DND-41 (cell line): ENCODE measurements around the gene APPBP2.
"Not testable (repeated sequence)": the region's sequence is repeated elsewhere in the genome, so short reads cannot be mapped to it uniquely, and the experiment has no call there.

Experiments used
- ATAC-seq: fragments of 200-7000 bp; cut with Tn5 transposase; 3 replicates; pipeline ENCODE4 v1.9.1; 2021; ENCODE audit warnings: low read depth; ENCODE audit not compliant: insufficient read depth
- DNase-seq: peaks from one replicate; pipeline ENCODE4 v3.0.0-alpha.2; 2020
- H2AFZ ChIP-seq: 2 replicates; pipeline ENCODE4 v1.6.0; 2012; ENCODE audit warnings: low read depth, low read length
- H3K27ac ChIP-seq: 2 replicates; pipeline ENCODE4 v1.5.1; 2012; ENCODE audit warnings: low read length, inconsistent platforms
- H3K27me3 ChIP-seq: fragments of 200-600 bp; sonication (generic); 2 replicates; pipeline ENCODE4 v1.6.0; 2012; ENCODE audit warnings: low read length, mild to moderate bottlenecking, inconsistent platforms; ENCODE audit not compliant: insufficient read depth, poor library complexity
- H3K36me3 ChIP-seq: 2 replicates; pipeline ENCODE4 v1.5.1; 2012; ENCODE audit warnings: low read length, inconsistent platforms; ENCODE audit not compliant: insufficient read depth
- H3K4me1 ChIP-seq: 2 replicates; pipeline ENCODE4 v1.5.1; 2012; ENCODE audit warnings: mild to moderate bottlenecking, low read length; ENCODE audit not compliant: insufficient read depth
- H3K4me2 ChIP-seq: 2 replicates; pipeline ENCODE4 v1.6.0; 2012; ENCODE audit warnings: mild to moderate bottlenecking, moderate library complexity, low read length, inconsistent platforms; ENCODE audit not compliant: insufficient read depth
- H3K4me3 ChIP-seq, 2 experiments: fragments of 200-600 bp in 1 of 2; shearing (Covaris generic) in 1 of 2; 2 replicates each; pipeline ENCODE4 v1.5.1; 2012 to 2016; ENCODE audit warnings: inconsistent platforms in 2 of 2, low read length in 2 of 2, mild to moderate bottlenecking in 2 of 2, low read depth in 1 of 2, moderate library complexity in 1 of 2
- H3K79me2 ChIP-seq: 2 replicates; pipeline ENCODE4 v1.6.0; 2012; ENCODE audit warnings: low read length, inconsistent platforms; ENCODE audit not compliant: insufficient read depth
- H3K9ac ChIP-seq: 2 replicates; pipeline ENCODE4 v1.6.0; 2012; ENCODE audit warnings: low read depth, mild to moderate bottlenecking, inconsistent platforms, low read length, moderate library complexity
- H3K9me3 ChIP-seq: 2 replicates; pipeline ENCODE4 v1.5.1; 2012; ENCODE audit warnings: low read length, moderate library complexity, mild to moderate bottlenecking, inconsistent platforms; ENCODE audit not compliant: insufficient read depth, severe bottlenecking
- H4K20me1 ChIP-seq: 2 replicates; pipeline ENCODE4 v1.6.0; 2012; ENCODE audit warnings: low read length; ENCODE audit not compliant: insufficient read depth
- EZH2 ChIP-seq: IDR thresholded peaks from 3 replicates; pipeline ENCODE4 v1.6.1; 2012; ENCODE audit warnings: borderline replicate concordance, low read depth, mild to moderate bottlenecking, moderate library complexity, low read length, inconsistent platforms; ENCODE audit not compliant: severe bottlenecking
- TF ChIP-seq, protein P1 (sequence below): IDR thresholded peaks from 2 replicates; pipeline ENCODE4 v1.5.1; 2012; ENCODE audit warnings: borderline replicate concordance, low read length, moderate library complexity, mild to moderate bottlenecking; ENCODE audit not compliant: poor library complexity, severe bottlenecking; ENCODE audit errors: extremely low read depth

The APPBP2 gene

DNA sequence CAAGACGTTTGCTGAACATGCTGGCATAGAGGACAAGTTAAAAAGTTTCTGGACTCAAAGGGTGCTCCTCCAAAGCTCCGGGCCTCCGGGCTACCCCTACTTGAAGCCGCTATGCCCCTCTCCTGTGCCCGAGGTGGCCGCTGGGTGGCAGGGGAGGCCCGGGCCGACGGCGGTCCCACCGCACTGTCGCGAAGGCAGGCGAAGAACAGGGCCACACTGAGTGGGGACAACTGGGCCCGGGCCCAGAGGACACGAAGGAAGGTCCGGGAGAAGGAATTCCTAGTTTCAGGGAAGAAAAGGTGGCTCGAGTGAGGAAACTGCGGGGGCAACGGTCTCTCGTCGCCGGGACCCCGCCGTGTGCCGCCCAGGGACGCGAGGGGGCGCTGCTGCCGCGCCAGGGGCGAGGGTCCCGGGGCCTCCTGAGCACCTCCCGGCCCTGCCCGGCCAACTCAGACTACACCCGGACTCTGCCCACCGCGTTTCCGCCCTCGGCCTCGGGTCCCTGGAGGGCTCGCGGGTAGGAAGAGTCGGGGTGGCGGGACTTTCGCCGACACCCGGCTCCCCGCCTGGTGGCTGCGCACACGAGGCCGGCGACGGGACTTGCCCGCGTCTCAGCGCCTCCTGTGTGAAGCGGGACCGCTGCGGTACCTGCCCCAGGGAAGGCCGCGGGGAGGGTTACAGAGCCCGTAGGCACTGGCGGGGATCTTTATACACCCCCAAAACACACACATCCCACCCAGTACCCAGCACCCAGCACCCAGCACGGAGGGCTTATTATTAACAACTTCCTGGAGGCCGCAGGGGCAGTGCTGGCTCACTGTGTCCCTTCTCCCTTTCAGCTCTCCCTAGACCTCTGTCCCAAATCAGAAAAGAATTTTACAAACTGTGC is 104.5 kb downstream of the APPBP2 start:
- no peaks in the 10 kb centered on the region for H3K79me2 ChIP-seq
- TF ChIP-seq, protein P1, sequence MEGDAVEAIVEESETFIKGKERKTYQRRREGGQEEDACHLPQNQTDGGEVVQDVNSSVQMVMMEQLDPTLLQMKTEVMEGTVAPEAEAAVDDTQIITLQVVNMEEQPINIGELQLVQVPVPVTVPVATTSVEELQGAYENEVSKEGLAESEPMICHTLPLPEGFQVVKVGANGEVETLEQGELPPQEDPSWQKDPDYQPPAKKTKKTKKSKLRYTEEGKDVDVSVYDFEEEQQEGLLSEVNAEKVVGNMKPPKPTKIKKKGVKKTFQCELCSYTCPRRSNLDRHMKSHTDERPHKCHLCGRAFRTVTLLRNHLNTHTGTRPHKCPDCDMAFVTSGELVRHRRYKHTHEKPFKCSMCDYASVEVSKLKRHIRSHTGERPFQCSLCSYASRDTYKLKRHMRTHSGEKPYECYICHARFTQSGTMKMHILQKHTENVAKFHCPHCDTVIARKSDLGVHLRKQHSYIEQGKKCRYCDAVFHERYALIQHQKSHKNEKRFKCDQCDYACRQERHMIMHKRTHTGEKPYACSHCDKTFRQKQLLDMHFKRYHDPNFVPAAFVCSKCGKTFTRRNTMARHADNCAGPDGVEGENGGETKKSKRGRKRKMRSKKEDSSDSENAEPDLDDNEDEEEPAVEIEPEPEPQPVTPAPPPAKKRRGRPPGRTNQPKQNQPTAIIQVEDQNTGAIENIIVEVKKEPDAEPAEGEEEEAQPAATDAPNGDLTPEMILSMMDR: no peak
- TF ChIP-seq EZH2: no peak
- no peaks in the 10 kb centered on the region for H4K20me1 ChIP-seq
- no peak overlapping the region for H3K27ac ChIP-seq
- no peak overlapping the region for H3K4me3 ChIP-seq
- no peaks in the 10 kb centered on the region for H3K36me3 ChIP-seq
- no peaks in the 10 kb centered on the region for H3K4me1 ChIP-seq
- H3K27me3 ChIP-seq: no peaks in the 10 kb centered on the region
- peak; percentile 52; the same call in 2 of the 3 replicates for ATAC-seq
- H2AFZ ChIP-seq: no peak overlapping the region
- H3K9ac ChIP-seq: no peak overlapping the region
- DNase-seq: no peak
- no peaks in the 10 kb centered on the region for H3K9me3 ChIP-seq
- H3K4me2 ChIP-seq: no peak overlapping the region

DNA sequence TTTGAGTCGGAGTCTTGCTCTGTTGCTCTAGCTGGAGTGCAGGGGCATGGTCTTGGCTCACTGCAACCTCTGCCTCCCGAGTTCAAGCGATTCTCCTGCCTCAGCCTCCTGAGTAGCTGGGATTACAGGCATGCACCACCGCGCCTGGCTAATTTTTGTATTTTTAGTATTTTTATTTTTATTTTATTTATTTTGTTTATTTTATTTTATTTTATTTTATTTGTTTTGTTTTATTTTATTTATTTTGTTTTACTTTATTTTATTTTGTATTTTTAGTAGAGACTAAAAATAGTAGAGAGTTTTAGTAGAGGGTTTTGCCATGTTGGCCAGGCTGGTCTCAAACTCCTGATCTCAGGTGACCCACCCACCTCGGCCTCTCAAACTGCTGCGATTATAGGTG is 106.2 kb downstream of the APPBP2 start:
- ATAC-seq: not testable (repeated sequence)

DNA sequence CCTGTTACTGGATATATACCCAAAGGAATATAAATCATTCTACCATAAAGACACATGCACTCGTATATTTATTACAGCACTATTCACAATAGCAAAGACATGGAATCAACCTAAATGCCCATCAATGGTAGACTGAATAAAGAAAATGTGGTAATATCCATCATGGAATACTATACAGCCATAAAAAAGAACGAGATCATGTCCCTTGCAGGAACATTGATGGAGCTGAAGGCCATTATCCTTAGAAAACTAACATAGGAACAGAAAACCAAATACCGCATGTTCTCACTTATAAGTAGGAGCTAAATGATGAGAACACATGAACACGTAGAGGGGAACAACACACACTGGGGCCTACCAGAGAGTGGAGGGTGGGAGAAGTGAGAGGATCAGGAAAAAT is 107.0 kb downstream of the APPBP2 start:
- H3K27me3 ChIP-seq, H3K9ac ChIP-seq, DNase-seq, H4K20me1 ChIP-seq, ATAC-seq, H2AFZ ChIP-seq, H3K36me3 ChIP-seq, H3K4me3 ChIP-seq, H3K4me2 ChIP-seq, H3K79me2 ChIP-seq, H3K9me3 ChIP-seq, H3K27ac ChIP-seq, H3K4me1 ChIP-seq: not testable (repeated sequence)

More for the DNA sequence above, 106.2 kb downstream of the APPBP2 start:
- not testable (repeated sequence) for H3K36me3 ChIP-seq, H3K27me3 ChIP-seq, H3K9me3 ChIP-seq, H3K79me2 ChIP-seq, H4K20me1 ChIP-seq, H3K9ac ChIP-seq, H2AFZ ChIP-seq, H3K4me3 ChIP-seq, DNase-seq, H3K4me2 ChIP-seq, H3K27ac ChIP-seq, H3K4me1 ChIP-seq

DNA sequence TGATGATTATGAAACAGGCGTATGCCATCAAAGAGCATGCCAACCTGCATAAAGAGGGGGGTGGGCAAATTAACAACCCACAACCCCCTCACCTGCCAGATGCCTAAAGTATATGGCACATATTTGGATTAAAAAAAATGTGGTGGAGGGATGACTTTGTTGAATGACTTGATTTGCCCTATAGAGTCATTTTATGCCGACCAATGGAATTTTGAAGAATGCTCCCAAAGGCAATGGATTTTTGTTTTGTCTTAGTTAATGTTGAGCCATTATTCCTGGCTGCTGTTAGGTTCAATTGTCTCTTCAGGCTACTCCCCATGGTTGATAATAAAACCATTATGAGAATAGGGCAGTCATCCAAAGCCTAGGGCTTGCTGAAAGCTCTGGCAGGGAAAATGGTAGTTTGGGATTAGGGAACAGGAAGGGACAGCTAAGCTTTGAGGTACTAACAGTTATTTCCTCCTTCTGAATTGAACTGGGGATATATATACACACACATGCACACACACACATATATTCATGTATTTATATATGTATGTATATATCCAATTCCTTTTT is 109.6 kb downstream of the APPBP2 start:
- ATAC-seq (no peak), DNase-seq (no peak)
- H3K27me3 ChIP-seq: no peaks in the 10 kb centered on the region
- no peak for TF ChIP-seq EZH2
- TF ChIP-seq, protein P1: no peak
- no peaks in the 10 kb centered on the region for H3K4me1 ChIP-seq
- no peaks in the 10 kb centered on the region for H3K79me2 ChIP-seq
- no peak overlapping the region for H3K4me2 ChIP-seq
- H3K4me3 ChIP-seq: no peak overlapping the region
- H3K9ac ChIP-seq: no peak overlapping the region
- H3K27ac ChIP-seq: no peak overlapping the region
- no peak overlapping the region for H2AFZ ChIP-seq
- H4K20me1 ChIP-seq: no peaks in the 10 kb centered on the region
- no peaks in the 10 kb centered on the region for H3K9me3 ChIP-seq
- no peaks in the 10 kb centered on the region for H3K36me3 ChIP-seq
